Stimulated activated CD4-positive, alpha-beta T cell treated with anti-CD3 and anti-CD28 coated beads, Interleukin-1b, Interleukin-23, amount 100 ng/mL, for 24 hours (primary cell): ENCODE measurements around the gene CD320.
A peak's percentile ranks its signal among the peaks of the same experiment; 100 is the strongest.
"Not testable (repeated sequence)": the region's sequence is repeated elsewhere in the genome, so short reads cannot be mapped to it uniquely, and the experiment has no call there.

Experiments
- DNase-seq, 4 experiments: peaks; one replicate each; pipeline ENCODE4 v3.0.0-alpha.2; 2020; ENCODE audit warnings: low read depth in 4 of 4, low spot score in 1 of 4

Gene CD320

DNA sequence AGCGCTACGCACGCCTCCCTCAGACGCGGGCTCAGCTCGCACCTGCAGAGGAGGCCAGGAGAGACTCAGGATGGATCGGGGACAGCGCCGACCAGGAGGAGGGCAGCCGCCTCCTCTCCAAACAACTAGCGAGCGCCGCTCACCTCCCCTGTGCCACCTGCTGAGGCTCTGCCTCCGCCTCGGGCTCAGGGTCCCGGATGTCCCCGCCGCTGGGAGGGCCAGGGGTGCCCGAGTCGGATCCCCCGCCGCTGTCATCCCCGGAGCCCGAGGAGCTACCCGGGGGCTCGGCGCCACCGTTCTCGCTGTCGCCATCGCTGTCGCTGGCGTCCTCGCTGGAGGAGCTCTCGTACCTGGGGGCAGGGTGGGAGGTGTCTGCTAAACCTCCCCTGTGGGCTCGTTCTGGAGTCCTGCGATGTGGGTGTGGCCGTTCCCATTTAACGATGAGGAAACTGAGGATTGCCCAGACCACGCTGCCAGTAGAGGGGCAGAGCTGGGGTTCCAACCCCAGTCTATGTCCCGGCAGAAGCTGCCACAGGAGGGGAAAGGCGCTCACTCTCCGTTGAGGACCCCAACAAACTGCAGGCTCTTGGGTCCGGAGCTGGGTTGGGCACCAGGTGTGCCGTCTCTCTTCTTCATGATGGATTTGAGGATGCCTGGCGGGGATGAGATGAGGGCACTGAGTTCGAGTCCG, 25.8 kb upstream of the CD320 start:
- DNase-seq, result no peak

DNA sequence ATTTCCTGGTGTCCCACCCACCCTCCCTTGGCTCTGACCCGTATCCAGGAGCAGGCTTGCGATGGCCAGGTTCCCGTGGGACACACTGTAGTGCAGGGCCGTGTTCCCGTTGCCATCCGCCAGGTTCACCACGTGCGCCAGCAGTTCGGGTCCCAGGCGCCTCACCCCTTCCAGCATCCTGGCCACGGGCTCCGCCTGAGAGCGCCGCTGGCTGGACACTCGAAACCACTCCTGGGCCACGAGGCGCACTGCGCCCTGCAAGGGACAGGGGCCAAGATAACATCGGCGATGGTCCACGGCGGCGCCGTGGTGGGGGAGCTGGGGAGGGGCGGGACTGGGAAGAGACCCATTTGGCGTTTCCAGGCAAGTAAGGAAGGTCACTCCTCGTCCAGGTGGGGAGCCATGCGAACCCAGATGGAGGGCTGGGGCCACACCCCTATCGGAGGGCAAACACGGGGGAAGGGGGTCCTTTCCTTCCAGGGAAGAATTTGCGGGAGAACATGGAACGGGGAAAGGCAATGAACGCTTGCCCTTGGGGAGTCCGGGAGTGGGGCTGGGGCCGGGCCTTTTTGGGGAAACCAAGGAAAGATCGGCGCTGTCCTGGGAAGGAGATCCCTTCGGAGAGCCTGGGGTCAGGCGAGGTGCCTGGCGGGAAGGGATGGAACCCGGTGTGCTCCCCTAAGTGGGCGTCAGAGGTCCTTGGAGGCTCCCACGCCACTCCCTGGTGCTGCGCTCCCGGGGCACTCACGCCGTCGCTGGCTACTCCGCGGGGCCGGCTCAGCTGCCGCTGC, 25.0 kb upstream of the CD320 start:
- no peak for DNase-seq

DNA sequence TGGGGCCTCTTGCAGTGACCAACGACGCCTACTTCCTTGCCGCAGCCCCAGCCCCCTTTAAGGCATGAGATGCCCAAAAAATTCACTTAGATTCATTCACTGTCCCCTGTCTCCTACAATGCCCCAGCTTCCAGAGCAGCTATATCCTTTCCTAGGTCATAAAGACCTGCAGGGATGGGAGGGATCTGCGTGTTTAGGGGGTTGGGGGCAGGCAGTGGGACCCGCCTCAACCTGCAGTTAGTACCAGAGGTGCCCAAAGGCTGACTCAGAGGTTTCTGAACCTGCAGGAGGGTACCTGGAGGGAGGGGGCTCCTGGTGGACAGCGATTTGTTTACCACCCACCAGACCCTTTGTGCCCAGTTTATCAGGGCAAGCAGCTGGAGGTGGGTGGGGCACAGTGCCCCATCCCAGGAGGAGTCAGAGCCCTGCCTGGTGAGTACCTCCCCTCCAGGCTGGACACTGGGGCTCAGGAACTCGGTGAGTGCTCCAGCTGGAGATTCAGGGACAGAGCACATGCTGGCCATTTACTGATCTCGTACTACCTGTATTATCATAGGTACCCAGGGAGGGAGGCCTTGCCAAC, 23.2 kb upstream of the CD320 start:
- DNase-seq, result no peak

DNA sequence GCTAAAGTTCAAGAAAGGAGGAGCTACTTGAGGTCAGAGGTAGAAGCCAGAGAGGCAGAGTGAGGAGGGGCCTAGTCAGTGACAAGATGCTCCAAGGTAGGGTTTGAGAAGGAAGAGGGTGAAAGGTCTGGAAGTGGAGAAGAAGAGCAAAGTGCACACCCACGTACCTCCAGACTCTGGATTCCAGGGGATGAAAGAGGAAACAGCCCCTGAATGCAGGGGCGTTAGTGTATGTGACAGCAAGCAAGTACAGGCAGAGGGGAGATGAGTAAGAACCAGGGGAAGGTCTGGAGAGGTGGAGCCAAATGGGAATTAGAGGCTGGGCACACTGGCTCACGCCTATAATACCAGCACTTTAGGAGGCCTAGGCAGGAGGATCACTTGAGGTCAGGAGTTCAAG, 21.8 kb upstream of the CD320 start:
- DNase-seq, result no peak

DNA sequence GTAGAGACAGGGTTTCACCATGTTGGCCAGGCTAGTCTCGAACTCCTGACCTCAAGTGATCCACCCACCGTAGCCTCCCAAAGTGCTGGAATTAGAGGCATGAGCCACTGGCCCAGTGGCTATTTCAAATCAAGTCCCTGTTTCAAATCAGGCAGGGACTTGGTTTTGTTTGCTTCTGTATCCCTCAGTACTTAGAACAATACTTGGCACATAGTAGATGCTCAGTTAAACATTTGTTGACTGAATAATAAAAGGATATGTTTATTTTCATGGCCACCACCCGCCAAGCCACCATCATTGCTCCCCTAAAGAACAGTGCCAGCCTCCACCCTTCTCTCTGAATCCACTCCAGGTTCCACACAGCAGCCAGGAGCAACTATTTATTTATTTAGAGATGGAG, 17.3 kb upstream of the CD320 start:
- no peak for DNase-seq

DNA sequence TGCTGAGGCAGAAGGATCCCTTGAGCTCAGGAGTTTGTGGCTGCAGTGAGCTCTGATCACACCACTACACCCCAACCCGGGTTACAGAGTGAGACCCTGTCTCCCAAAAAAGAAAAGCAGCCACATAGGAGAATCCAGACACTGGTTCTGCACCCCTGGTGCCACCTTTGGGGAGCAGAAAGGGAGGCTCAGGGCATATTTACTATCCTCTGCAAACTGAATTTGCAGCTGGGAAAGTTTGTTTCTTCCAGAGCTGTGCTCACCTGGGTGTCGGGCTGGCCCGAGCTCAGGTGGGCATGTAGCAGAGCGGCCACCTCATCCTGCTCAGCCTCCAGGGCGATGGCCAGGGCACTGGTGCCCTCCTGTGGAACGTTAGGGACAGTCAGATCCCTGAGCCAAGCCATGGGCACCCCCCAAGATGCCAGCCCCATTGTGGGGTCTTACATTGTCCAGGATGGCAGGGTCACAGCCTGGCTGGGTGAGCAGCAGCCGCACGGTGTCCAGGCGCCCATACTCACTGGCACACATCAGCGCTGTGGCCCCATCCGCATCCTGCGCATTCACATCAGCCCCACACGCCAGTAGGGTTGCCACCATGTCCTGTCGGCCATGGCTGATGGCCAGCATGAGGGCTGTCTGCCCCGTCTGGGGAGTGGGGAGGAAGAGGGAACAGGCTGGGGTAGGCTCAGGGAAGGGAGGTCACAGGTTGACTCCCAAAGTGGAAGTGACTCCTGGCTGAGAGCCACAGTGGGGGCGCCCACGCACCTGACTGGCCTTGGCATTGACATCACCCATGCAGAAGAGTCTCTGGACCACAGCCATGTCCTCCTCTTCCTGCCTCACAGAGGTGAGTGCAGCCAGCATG, 16.3 kb upstream of the CD320 start:
- no peak for DNase-seq

DNA sequence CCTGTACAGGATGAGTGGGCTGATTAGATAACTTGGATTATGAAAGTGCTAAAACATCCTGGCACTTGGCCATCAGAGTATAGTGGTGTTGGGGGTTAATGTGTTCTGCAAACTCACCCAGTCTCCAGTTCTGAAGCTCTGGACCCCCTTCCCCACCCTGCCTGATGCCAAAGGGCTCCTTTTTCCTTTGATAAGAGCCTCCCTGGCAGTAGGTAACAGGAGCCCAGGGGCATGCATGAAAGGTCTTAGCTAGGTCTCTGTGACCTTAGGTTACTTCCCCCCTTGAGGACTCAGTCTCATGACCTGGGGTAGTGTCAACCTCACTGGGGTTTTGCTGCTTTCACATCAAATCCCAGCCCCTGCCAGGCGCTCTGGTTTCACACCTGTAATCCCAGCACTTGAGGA, 15.6 kb upstream of the CD320 start:
- no peak for DNase-seq

DNA sequence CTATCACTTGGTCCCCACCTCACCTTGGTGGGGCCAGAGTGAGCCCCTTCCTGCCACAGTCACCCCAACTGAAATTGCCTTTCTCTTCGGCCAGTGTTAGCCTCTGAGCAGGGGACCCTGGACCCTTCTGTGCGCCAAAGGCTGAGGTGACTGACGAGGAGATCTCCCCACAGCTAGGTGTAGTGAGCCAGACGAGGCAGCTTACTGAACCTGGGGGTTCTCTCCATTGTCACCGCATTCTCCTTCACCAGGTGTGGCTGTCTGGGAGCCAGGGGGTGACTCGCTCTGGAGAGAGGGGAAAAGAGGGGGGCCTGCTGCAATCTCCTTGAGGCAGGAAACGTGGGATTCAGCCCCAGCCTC, 14.5 kb upstream of the CD320 start:
- no peak for DNase-seq

DNA sequence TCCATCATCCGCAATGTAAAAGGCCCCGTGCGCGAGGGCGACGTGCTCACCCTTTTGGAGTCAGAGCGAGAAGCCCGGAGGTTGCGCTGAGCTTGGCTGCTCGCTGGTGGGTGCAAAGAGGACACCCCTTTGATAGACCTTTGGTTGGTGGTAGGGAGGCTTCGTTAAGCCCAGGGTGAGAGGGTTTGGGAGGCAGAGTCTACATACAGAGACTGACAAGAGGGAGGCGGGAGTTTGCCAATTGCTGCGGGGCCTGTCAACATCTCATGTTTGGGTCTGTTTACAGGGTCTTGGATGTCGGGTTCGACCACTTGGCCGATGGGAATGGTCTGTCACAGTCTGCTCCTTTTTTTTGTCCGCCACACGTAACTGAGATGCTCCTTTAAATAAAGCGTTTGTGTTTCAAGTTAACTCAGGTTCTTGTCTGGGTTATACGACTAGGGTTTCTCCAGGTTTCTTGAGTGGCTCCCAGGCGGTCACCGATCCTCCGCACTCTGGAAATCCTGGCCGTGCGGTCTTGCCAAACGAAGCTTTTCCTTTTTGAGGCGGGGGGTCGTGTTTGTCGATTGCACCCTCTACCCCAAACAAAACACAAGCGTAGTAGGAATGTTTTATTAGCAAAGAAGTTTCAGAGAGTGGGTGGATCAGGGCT, 14.0 kb upstream of the CD320 start:
- no peak for DNase-seq

DNA sequence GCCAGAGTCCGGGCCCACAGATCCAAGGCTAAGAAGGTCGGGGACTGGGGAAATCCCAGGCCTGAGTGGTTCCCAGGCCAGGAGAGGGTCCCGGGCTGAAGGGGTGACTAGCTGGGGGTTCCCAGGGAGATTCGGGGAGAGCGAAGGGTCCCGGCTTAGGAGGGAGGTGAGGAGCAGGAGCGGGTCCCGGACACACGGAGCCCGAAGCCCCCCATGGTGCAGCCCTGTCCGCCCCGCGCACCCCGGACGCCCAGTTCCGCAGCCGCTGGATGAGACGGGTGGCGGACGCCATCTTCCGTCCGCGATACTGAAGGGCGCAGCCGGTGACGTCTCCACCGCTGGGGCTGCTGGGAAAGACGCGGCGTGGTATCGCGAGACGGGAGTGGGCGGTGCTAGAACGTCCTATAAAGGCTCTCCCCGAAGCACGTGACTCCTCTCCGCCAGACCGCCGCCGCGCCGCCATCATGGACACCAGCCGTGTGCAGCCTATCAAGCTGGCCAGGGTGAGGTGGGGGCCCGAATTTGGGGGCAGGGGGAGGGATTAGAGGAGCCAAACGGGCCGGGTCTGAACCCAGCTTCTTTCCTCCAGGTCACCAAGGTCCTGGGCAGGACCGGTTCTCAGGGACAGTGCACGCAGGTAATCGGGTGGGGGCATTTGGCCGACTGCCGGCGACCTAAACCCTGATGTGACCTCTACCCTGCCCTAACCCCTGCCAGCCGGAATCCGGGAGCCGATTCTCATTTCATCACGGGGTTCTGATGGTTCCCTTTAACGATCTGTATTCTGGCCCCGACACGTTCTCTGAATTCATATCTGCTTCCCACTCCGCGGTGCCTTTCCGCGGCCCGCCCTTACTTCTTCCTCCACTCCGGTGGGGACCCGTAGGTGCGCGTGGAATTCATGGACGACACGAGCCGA, 13.2 kb upstream of the CD320 start, which contains the start of the genes NDUFA7 and RPS28:
Gene NDUFA7, minus strand, starts transcription at position 309 of the 919 bp plus-strand sequence. Its CDS starts 17 bp downstream, at position 292.
Gene RPS28, plus strand, starts transcription at position 430 of the 919 bp plus-strand sequence. Its CDS starts 35 bp downstream, at position 465.
- peak; percentile 91 to 99 (median 93) for DNase-seq

DNA sequence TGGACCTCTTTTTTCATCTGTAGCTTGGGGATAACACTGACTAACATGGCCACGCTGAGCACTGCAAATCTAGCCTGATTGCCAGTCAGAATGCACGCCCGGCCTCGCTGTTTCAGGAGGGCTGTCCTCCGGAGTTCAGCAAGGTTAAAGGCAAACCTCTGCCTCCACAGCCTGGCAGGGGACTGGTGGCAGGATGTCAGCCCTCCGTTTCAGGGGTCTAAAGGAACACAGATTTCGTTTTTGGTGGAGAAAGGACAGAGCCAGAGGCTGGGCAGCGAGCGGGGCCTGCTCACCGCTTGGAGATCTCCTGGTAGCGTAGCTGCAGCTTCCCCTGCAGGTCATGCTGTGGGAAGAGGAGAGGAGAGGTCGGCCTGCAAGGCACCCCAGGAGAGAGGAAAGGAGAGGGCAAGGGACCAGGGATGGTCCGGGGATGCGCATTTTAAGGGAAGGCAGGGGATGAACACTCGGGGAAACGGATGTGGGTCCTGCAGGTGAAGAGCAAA, 12.5 kb upstream of the CD320 start:
- DNase-seq, result no peak

DNA sequence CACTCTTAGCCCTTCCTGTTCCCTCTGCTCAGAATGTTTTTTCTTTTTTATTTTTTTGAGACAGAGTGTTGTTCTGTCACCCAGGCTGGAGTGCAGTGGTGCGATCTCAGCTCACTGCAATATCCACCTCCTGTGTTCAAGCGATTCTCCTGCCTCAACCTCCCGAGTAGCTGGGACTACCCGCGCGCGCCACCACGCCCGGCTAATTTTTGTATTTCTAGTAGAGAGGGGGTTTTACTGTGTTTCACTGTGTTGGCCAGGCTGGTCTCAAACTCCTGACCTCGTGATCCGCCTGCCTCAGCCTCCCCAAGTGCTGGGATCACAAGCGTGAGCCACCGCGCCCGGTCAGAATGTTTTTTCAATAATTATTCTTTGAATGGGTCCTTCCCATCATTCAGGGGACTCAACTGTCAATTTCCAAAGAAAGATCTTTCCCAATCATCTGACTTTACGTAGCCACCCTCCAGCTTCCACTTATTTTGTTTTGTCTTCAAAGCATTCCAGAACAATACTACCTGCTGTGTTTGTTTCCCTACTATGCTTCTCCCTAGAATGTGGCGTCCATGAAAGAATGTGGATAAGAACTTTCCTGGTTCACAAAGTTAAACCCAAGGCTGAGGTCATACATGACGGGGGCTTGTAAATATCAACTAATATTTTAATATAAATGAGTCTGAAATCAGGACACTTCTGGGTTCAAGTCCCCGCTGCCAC, 11.8 kb upstream of the CD320 start:
- DNase-seq, result no peak

DNA sequence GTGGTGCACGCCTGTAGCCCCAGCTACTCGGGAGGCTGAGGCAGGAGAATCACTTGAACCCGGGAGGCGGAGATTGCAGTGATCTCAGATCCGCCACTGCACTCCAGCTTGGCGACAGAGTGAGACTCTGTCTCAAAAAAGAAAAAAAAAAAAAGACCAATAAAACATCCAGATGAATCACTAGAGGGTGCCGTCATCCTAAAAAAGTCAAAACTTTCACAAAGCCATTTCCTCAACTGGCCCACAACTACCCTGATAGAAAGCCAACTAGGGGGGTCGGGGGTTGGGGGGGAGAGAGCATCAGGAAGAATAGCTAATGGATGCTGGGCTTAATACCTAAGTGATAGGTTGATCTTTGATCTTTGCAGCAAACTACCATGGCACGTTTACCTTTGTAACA, 10.7 kb upstream of the CD320 start:
- not testable (repeated sequence) for DNase-seq

DNA sequence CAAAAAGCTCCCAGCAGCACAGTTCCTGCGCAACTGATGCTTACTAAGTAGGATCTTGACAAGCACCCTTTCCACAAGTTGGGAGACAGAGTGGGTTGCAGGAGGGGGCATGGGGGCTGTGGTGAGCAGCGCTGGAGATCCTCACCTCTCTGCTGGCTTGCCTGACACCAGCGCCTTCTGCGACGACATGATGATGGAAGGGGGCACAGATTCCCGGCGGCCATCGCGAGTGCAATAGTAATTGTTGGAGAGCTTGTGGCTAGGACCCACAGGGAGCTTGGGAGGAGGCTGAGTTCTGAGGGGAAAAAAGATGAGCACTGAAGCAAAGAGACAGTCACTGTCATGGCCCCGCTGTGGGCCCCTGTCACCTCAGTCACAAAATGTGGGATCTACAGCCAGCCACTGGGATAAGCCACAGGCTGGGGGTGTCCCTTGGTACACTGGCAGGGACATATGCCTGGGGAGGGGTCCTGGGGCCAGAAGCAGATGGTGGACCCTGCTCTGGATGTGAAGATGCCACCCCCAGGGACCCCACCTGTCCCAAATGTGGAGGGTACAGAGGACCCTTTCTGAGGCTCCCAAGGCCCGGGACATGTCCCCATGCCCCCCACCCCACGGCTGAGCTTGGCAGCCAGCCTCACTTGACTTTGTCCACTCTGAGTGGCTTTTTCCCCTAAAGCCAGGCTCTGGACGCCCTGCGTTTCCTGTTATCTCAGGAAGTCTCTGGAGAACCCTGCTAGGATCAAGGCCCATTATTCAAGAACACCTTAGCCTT, 8.4 kb upstream of the CD320 start:
- DNase-seq, result no peak

DNA sequence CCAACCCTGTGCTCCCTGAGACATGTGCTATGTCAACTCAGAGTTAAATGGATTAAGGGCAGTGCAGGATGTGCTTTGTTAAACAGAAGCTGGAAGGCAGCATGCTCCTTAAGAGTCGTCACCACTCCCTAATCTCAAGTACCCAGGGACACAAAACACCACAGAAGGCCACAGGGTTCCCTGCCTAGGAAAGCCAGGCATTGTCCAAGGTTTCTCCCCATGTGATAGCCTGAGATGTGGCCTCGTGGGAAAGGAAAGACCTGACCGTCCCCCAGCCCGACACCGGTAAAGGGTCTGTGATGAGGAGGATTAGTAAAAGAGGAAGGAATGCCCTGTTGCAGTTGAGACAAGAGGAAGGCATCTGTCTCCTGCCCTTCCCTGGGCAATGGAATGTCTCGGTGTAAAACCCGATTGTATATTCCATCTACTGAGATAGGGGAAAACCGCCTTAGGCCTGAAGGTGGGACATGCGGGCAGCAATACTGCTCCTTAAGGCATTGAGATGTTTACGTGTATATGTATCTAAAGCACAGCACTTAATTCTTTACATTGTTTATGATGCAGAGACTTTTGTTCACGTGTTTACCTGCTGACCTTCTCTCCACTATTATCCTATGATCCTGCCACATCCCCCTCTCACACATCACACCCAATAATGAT, 7.0 kb upstream of the CD320 start:
- not testable (repeated sequence) for DNase-seq

DNA sequence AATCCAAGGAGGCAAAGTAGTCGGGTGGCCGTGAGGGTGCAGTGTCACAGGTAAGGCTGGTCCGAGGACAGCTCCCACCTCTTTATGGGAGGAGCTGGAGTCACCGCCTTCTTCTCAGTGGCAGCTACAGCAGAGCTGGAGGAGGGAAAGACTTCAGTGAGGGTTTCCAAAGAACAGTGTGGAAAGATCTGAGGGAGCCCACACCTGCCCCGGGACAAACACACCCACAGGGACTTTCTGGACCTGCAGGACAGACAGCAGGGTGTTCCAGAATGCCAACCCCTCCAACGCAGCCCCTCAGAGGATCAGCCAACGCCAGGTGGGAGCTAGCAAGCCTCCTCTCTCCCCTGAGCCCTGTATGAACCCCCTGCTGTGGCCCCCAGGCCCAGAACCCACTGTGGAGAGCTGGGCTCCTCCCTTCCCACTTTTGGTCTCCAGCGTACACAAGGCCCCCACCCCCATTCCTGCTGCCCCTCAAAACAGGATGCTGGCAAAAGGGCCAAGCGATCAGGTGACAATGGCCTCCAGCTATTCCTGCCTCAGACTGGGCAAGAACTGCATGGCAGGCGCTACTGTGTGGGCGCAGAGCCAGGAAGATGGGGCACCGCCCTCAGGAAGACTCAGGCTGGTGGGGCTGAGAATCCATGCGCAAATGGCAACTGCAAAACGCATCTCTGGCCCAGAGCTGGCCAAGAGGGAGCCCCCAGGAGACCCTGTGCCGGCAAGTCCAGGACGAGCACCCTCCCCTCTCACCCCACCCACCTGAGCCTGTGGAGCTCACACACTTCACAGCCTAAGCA, 3.5 kb upstream of the CD320 start:
- DNase-seq, result no peak
